Retinal pigment epithelial cell (primary cell): ENCODE measurements around the gene RND3.

Experiments used
- DNase-seq: peaks from one replicate; pipeline ENCODE4 v3.0.0-alpha.2; 2010; ENCODE audit warnings: low read depth
- H3K4me3 ChIP-seq: 2 replicates; pipeline ENCODE4 v1.5.1; 2011; ENCODE audit warnings: mild to moderate bottlenecking, low read length, control low read depth, moderate library complexity
- TF ChIP-seq, protein P1 (sequence below): conservative IDR thresholded peaks from 2 replicates; pipeline ENCODE4 v1.5.1; 2011; ENCODE audit warnings: low read depth, low read length, control low read depth, inconsistent platforms

The RND3 gene

DNA sequence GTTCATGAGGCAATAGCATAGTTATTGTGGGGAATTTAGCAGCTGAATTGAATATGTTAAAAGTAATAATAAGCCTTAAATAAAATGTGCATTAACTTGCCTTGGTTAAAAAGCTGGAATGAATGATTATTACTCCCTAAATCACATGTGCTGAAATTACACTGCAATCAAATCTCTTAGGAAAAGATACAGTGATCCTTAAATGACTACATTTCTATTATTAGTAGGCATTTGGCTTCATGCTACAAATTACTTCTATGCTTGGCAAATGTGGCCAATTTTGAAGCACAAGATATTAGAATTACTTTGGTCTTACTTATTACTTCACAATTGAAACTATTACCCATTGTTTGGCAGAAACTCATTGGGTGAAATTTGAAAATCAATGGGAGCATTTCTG, 5.4 kb downstream of the RND3 start:
- peak overlapping the region; percentile 99 for H3K4me3 ChIP-seq
- no peak for DNase-seq
- TF ChIP-seq, protein P1, sequence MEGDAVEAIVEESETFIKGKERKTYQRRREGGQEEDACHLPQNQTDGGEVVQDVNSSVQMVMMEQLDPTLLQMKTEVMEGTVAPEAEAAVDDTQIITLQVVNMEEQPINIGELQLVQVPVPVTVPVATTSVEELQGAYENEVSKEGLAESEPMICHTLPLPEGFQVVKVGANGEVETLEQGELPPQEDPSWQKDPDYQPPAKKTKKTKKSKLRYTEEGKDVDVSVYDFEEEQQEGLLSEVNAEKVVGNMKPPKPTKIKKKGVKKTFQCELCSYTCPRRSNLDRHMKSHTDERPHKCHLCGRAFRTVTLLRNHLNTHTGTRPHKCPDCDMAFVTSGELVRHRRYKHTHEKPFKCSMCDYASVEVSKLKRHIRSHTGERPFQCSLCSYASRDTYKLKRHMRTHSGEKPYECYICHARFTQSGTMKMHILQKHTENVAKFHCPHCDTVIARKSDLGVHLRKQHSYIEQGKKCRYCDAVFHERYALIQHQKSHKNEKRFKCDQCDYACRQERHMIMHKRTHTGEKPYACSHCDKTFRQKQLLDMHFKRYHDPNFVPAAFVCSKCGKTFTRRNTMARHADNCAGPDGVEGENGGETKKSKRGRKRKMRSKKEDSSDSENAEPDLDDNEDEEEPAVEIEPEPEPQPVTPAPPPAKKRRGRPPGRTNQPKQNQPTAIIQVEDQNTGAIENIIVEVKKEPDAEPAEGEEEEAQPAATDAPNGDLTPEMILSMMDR = no peak

DNA sequence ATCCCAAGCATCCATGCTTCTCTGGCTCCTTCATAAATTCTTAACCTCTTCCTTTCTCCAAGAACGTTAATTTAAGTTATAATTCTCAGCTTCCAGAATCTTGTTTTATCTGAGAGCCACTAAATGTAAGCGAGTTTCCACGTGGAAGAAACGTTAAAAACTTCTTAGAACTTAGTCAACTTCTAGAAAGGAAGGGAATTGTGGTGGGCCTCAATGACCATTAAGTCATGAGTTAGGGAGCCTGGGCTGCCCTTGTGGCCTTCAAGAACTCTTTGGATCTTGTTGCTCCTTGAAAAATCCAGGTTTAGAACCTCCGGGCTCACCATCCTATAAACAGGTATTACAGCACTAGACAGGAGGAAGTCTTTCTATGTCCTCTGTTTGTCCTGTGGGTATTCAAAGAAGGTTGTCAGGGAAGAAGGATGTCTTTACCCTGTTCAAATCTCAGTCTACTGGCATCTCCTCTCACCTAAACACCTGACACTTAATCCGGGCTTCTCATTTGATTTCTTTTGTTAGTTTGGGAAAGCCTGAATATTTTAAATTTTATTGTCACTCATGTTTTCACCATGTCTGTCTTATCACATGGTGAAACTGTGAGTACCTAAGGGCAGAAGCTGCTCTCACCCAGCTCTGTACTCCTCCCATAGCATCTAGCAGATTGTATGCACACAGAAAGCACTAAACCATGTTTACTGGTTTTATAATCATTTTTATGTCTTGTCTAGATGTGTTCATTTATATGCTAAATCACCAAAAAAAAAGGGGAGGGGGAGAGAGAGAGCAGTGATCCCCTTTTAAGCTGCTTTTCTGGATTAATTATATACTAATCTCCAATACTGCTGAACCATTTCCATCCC, 6.3 kb downstream of the RND3 start:
- peak overlapping the region; percentile 32 for H3K4me3 ChIP-seq
- no peak for DNase-seq
- TF ChIP-seq, protein P1 = no peak

DNA sequence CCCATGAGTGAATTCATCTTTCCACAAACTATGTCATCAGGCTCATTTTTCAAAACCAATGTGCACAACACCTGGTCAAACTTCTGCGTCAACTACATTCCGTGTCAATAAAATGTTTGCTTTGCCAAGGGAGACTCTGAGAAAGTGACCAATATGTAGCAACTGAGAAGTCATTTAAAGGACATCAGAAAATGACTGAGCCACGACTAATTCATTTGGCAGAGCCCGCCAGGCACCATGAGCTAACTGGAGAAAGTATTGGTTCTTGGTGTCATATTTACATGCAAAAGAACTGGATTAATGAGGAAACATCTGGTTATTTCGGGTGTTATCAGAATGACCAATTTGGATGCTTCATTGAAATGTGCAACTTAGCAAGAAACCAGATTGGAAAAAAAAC, 7.2 kb downstream of the RND3 start:
- TF ChIP-seq, protein P1 = no peak
- peak overlapping the region; percentile 32 for H3K4me3 ChIP-seq
- no peak for DNase-seq

DNA sequence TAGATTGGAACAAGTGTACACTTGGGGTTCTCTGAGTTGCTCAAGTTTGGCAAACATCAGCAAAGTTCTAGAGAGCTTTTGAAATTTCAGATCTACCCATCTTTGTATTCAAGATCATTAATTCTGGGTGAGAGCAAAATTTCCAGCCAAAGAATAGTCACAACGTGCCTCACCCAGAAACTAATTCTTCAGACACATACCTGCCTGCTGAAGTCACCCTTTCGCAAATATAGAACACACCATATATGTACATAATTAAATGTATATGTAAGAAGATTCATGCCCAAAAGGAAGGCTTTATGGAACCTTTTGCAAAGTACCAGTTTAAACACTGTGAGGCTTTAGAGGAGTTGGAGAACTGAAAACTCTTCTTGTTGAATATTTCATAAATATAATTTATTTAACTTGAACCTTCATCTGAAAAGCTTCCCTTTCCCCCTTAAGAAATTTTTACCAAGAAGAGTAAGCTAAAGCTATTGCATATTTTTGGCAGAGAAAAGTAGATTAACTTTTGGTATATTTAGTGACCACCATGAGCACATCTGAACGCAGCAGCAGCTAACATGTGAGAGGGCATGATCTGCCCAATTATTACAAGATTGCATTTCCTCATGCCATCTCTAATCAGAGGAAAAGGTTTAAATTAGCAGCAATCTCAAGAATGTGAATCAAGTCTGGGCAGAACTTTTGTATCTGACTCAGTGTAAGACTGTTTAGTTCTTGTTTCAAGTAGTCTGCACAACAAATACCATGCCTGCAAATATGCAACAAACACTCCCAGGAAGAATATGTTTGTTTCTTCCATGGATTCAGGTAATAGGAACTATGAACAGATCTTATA, 8.2 kb downstream of the RND3 start:
- peak overlapping the region; percentile 32 for H3K4me3 ChIP-seq

DNA sequence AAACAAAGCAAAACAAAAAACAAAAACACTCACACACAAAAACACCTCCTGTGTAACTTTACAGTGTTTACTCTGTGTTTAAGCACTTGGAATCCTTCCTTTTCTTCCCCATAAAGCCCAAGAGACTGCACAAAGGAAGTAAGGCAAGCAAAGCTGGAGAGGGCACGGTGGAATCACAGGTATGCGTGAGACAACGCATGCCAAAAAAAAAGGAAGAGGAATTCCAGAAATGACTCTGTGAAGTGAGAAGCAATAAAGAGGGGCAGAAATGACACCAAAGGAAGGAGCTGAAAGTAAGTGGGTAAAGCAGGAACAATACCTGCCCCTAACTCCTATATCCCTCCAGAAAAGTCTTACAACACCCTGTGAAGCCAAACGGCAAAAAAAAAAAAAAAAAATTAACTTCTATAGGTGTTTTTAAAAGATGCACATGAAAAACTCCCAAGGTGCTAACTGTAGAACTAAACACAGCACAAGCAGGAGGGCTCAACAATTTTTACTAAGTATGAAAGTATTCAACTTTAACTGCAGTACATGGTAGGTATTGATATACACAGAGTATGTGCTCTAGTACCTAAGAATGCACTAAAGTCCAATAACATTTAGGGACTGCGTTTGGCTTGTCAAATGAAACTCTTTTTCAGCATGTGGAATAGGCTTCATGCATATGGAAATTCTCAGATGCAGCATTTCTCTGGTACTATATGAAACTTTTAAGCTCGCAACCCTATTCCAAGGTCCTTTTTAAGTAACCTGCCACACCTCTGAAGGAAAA, 9.1 kb downstream of the RND3 start:
- TF ChIP-seq, protein P1 = no peak
- peak overlapping the region; percentile 32 for H3K4me3 ChIP-seq
- no peak for DNase-seq

More for the DNA sequence above, 8.2 kb downstream of the RND3 start:
- DNase-seq = peak; percentile 86
- TF ChIP-seq, protein P1 = no peak

DNA sequence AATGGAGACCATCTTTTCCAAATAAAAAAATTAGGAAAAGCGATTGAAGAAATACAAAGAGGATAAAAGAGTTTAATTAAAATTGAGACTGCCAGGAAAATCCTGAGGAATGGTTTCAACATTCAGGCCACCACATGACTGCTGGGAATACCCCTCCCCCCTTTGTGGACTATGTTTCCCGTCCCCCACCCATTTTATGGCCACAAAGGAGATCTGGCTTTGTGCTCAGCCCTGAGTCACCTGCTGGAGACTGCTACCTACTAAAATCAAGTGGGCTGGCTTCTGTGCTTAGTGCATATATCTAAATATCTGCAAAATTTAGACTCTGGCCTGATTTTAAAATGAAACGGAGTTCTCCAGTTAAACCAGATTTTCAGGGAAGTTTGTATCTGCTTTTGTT, 10.1 kb downstream of the RND3 start:
- DNase-seq = no peak

More for the DNA sequence above, 10.1 kb downstream of the RND3 start:
- TF ChIP-seq, protein P1 = no peak
- peak overlapping the region; percentile 32 for H3K4me3 ChIP-seq
